Fibroblast of peridontal ligament (primary cell): ENCODE data around the gene ADGRE2.

Source experiments
- DNase-seq: peaks from one replicate; pipeline ENCODE4 v3.0.0-alpha.2; 2010; ENCODE audit errors: extremely low read depth

Gene ADGRE2

DNA sequence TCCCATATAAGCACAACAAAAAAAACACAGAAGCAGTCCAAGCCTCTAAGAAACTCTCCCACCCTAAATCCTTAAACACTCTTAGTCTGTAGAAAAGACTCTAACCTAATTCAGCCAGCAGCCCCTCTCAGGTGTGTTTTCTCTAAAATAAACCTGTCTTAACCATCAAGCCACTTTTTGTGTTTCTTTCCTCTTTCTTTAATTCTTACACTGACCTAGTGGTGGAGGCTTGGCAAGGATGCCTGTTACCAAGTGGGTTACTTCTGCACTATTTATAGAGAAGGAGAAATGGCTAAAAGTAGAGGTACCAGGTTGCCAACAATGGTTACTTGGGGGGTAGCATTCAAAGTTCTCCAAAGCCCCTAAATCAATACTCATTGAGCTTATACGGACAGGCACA, 44.8 kb downstream of the ADGRE2 start:
- no peak for DNase-seq

DNA sequence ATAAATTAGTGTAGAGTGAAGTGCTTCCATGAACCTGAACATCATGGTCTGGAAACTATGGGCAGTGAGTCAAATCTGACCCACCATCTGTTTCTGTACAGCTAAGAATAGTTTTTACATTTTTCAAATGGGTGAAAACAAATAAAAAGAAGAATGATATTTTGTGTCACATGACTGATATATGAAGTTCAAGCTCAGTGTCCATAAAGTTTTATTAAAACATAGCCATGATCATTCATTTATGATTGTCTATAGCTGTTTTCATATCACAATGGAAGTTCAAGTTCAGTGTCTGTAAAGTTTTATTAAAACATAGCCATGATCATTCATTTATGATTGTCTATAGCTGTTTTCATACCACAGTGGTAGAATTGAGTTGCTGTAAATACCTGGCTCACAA, 45.9 kb downstream of the ADGRE2 start:
- DNase-seq, result no peak

GRCh38 chr19:14731200-14731599, 47.2 kb downstream of the ADGRE2 start:
- no peak for DNase-seq

- DNase-seq, result no peak
These were observed 49.8 kb downstream of the ADGRE2 start for GRCh38 chr19:14728595-14728994.

DNA sequence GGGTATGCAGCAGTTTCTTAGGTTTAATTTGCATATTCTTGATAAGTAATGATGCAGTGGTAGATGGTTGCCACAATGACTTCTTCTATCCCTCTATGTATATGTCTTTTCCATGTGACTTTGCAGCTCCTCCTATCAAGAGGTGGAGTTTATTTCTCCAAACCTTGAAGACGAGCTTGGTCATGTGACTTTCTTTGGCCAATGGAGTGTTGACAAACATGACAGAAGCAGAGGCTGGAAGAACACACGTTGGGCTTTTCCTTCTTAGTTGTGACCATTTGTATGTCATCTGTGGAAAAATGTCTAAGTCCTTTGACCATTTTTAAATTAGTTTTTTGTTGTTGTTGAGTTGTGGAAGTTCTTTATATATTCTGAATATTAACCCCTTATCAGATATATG, 56.2 kb downstream of the ADGRE2 start:
- DNase-seq, result no peak

DNA sequence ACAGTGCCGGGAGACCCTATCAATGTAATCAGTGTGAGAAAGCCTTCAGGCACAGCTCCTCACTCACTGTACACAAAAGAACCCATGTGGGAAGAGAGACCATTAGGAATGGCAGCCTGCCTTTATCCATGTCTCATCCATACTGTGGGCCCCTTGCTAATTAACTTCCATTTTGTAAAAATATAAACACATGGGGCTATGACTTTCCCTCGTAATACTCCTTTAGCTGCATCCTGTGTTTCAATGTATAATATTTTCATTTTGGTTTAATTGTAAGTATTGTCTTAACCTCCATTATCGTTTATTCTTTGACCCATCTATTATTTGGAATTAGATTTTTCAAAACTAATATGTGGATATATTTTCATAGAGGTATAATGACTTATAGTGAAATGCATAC, 59.2 kb downstream of the ADGRE2 start:
- no peak for DNase-seq

DNA sequence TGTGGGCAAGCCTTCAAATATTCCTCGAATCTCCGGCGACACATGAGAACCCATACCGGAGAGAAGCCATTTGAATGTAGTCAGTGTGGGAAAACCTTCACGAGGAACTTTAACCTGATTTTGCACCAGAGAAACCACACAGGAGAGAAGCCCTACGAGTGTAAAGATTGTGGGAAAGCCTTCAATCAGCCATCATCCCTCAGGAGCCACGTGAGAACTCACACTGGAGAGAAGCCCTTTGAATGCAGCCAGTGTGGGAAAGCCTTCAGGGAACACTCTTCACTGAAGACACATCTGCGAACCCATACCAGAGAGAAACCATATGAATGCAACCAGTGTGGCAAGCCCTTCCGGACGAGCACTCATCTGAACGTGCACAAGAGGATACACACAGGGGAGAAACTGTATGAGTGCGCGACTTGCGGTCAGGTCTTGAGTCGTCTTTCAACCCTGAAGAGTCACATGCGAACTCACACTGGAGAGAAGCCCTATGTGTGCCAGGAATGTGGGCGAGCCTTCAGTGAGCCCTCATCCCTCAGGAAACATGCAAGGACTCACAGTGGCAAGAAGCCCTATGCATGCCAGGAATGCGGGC, 59.7 kb downstream of the ADGRE2 start:
- peak; percentile 5 for DNase-seq

- DNase-seq, result no peak
These were observed 62.5 kb downstream of the ADGRE2 start for GRCh38 chr19:14715841-14716240.

- no peak for DNase-seq
These were observed 73.9 kb downstream of the ADGRE2 start for GRCh38 chr19:14704450-14704849.

DNA sequence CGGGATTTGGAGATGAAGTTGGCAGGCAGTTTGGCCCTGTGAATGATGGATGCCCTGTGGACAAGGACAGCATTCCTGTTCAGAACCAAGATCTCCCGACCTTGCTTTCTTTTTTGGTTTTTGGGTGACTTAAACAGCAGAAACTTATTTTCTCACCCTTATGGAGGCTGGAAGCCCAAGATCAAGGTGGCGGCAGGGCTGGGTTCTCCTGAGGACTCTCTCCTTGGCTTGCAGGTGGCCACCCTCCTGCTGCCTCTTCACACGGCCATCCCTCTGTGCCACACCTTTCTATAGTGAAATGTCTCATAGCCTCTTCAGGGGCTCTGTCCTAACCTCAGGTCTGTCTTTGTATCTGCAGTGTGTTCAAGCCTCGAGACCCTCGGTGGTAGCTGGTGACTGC, 74.5 kb downstream of the ADGRE2 start:
- no peak for DNase-seq

DNA sequence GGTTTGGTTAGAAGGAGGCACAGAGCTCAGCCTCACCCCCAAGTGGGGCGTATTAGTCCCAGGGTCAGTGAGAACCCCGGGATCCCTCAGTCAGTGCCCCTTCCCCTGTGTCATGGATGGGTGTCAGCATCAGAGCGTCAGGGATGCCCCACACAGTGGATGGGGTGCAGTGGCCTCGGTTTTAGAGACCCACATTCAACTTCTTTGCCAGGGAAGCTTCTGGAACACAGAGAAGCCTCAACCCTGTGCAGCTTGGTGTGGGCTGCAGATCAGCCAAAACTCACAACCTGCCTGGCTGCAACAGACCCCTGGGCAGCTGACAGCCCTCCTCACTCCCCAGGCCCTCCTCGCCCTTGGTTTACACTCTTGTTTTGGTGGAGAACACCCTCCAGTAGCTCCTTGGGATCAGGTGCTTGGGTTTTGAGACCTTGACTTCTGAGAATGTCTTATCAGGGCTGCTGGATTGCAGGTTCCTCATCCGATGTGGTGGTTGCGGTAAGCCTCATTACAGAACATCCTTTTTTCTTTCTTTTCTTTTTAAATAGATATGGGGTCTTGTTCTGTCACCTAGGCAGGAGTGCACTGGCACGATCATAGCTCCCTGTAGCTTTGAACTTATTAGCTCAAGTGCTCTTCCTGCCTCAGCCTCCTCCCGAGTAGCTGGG, 77.5 kb downstream of the ADGRE2 start:
- DNase-seq, result no peak

- no peak for DNase-seq
These were observed 78.7 kb downstream of the ADGRE2 start for GRCh38 chr19:14699641-14700040.

DNA sequence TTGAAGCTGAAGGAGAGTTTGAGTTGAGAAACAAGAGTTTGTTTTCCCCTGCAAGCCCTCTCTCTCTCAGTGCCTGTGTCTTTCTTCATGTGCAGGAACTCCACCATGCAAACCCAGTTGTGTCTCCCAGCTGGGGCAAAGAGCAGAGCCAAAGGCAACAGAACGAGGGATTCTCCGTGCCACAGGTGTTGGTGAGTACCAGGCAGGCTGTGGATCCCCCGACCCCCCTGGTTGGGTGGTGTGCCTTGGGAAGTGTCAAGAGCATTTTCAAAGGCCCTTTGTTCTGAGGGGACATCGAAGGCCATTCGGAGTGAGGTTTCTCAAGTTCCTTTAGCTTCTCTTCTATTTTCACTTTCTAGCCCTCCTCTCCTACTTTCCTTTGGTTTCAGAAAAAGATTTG, 82.9 kb downstream of the ADGRE2 start:
- DNase-seq, result no peak

- DNase-seq, result no peak
These were observed 83.6 kb downstream of the ADGRE2 start for GRCh38 chr19:14694641-14695266.

- peak; percentile 87 for DNase-seq
These were observed 88.5 kb downstream of the ADGRE2 start, which contains the start of gene ZNF333 for GRCh38 chr19:14689598-14690503. Gene ZNF333, plus strand, starts transcription at chr19:14690048. Its CDS starts 3,444 bp downstream, at chr19:14693492.

GRCh38 chr19:14686411-14686810, 91.9 kb downstream of the ADGRE2 start:
- peak; percentile 20 for DNase-seq

DNA sequence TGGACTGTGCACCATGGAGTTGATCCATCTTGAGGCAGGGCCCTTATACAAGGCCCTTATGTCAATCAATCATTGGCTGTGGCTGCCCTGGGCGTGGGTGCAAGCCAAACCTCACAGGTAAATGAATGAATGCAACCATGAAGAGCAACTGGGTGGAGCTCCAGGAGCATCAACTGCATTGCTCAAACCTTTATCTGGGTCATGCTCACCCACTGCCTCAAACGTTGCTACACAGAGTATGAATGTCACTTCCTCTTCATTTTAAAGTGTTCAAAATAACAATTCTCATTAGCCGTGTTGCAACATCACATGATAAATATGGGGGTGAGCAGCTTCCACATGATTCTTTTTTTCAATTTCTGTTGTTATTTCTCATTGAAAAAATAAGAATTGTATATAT, 94.9 kb downstream of the ADGRE2 start:
- DNase-seq, result no peak
